HCT116 (cell line): ENCODE results near the gene PADI3.

Experiments used
- CBX3 ChIP-seq: IDR thresholded peaks from 2 replicates; pipeline ENCODE4 v1.6.1; 2012; ENCODE audit warnings: low read depth
- CTCF ChIP-seq, 3 experiments: fragments of 200-600 bp in 1 of 3; sonication (generic) in 1 of 3; IDR thresholded peaks in 2 of 3; conservative IDR thresholded peaks in 1 of 3; 2 replicates each; pipeline ENCODE4 v1.5.1; 2012 to 2017; ENCODE audit warnings: low read depth in 2 of 3, low read length in 2 of 3, antibody characterized with exemption in 1 of 3, borderline replicate concordance in 1 of 3, control low read depth in 1 of 3, mild to moderate bottlenecking in 1 of 3, mixed read lengths in 1 of 3, mixed run types in 1 of 3, moderate library complexity in 1 of 3; ENCODE audit not compliant: insufficient read depth in 1 of 3
- EZH2 ChIP-seq: fragments of 200-600 bp; sonication (generic); IDR thresholded peaks from 2 replicates; pipeline ENCODE4 v1.6.1; 2017; ENCODE audit warnings: antibody characterized with exemption, mixed run types
- EZH2phosphoT487 ChIP-seq: fragments of 200-600 bp; IDR thresholded peaks from 2 replicates; pipeline ENCODE4 v1.6.1; 2018; ENCODE audit warnings: antibody characterized with exemption, borderline replicate concordance
- JUND ChIP-seq: IDR thresholded peaks from 2 replicates; pipeline ENCODE4 v1.6.1; 2012
- POLR2A ChIP-seq: IDR thresholded peaks from 2 replicates; pipeline ENCODE4 v1.7.0; 2011; ENCODE audit warnings: borderline replicate concordance; ENCODE audit not compliant: insufficient read depth, insufficient read length; ENCODE audit errors: extremely low read depth
- POLR2AphosphoS5 ChIP-seq: IDR thresholded peaks from 2 replicates; pipeline ENCODE4 v1.6.1; 2011; ENCODE audit warnings: mild to moderate bottlenecking, low read depth, low read length, moderate library complexity
- REST ChIP-seq: IDR thresholded peaks from 2 replicates; pipeline ENCODE4 v1.6.1; 2012; ENCODE audit warnings: low read depth
- SIN3A ChIP-seq: IDR thresholded peaks from 2 replicates; pipeline ENCODE4 v1.6.1; 2012; ENCODE audit warnings: low read depth
- SP1 ChIP-seq: IDR thresholded peaks from 2 replicates; pipeline ENCODE4 v1.6.1; 2012; ENCODE audit warnings: low read depth
- SRF ChIP-seq: IDR thresholded peaks from 2 replicates; pipeline ENCODE4 v1.6.1; 2012; ENCODE audit warnings: low read depth
- YY1 ChIP-seq: IDR thresholded peaks from 2 replicates; pipeline ENCODE4 v1.6.1; 2011; ENCODE audit warnings: low read length, low read depth, moderate library complexity, mild to moderate bottlenecking; ENCODE audit not compliant: insufficient replicate concordance; ENCODE audit errors: extremely low read depth
- ZBTB33 ChIP-seq: IDR thresholded peaks from 2 replicates; pipeline ENCODE4 v1.6.1; 2011; ENCODE audit warnings: mild to moderate bottlenecking, low read length, moderate library complexity; ENCODE audit not compliant: insufficient replicate concordance; ENCODE audit errors: extremely low read depth

- TF ChIP-seq POLR2A (no peak), EZH2 (no peak), CTCF (IDR thresholded peaks at IDR 0.05 in 2 of 3, conservative IDR thresholded peaks at IDR 0.05 in 1 of 3; ENCODE audit: borderline replicate concordance in 1 of 3, insufficient read depth in 1 of 3, low read depth in 2 of 3, low read length in 2 of 3) (no peak), ZBTB33 (no peak), SIN3A (no peak), POLR2AphosphoS5 (no peak), REST (no peak), YY1 (no peak), EZH2phosphoT487 (no peak), SP1 (no peak), SRF (no peak), JUND (no peak), CBX3 (no peak)
These were observed 41.9 kb upstream of the PADI3 start for GRCh38 chr1:17207046-17207445.
